ENCODE data around the gene DKK2.

DNA sequence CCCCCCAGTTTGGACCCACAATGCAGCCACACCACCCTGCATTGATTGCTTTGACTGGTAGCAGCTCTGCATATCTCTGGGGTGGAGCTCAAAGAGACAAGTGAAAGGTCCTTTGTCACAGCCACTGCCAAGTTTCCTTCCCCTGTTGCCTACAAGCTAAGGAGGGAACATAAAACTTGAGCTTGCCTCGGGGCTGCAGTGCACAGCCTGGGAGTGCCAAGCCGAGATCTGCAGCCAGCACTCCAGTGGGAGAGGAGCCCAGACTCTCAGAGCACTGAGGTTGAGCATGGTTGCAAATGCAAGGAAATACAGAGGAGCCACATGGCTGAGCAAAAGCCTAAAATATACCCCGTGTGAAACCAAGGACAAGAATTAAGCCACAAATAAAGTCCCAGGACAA lies 142.2 kb downstream of the DKK2 start:
- TF ChIP-seq, protein P1, sequence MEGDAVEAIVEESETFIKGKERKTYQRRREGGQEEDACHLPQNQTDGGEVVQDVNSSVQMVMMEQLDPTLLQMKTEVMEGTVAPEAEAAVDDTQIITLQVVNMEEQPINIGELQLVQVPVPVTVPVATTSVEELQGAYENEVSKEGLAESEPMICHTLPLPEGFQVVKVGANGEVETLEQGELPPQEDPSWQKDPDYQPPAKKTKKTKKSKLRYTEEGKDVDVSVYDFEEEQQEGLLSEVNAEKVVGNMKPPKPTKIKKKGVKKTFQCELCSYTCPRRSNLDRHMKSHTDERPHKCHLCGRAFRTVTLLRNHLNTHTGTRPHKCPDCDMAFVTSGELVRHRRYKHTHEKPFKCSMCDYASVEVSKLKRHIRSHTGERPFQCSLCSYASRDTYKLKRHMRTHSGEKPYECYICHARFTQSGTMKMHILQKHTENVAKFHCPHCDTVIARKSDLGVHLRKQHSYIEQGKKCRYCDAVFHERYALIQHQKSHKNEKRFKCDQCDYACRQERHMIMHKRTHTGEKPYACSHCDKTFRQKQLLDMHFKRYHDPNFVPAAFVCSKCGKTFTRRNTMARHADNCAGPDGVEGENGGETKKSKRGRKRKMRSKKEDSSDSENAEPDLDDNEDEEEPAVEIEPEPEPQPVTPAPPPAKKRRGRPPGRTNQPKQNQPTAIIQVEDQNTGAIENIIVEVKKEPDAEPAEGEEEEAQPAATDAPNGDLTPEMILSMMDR (IDR thresholded peaks at IDR 0.05), result no peak
- no peak for TF ChIP-seq POLR2AphosphoS5 (IDR thresholded peaks at IDR 0.05)
